Measurements from ENCODE around the gene KLK1. TPM values are rescaled to one million over a fixed set of nuclear protein-coding genes. Genes with fewer than 3 reads are reported as not detected.
A peak's percentile ranks its signal among the peaks of the same experiment; 100 is the strongest.

The KLK1 gene
- total and polyA plus RNA-seq, 2 of the 13 experiments (the other 11 are each of a cell fraction or from before 2014, with no cell fraction given): not detected

GRCh38 chr19:50839712-50840655, 16.4 kb upstream of the KLK1 start:
- BruUV-seq (replicated peaks): no TSS peak
- POLR2A ChIA-PET: no interaction called here
- TF ChIP-seq ZNF557 (CRISPR knock-in tag; IDR thresholded peaks at IDR 0.05) (no peak), ZNF407 (CRISPR knock-in tag; IDR thresholded peaks at IDR 0.05; ENCODE audit: not compliant biosample characterization) (no peak), SIX4 (CRISPR knock-in tag; IDR thresholded peaks at IDR 0.05) (no peak), ZNF652 (CRISPR knock-in tag; IDR thresholded peaks at IDR 0.05; ENCODE audit: borderline replicate concordance, low read depth) (no peak), ZNF121 (CRISPR knock-in tag; IDR thresholded peaks at IDR 0.05) (peak; percentile 67), MED1 (CRISPR knock-in tag; IDR thresholded peaks at IDR 0.05) (no peak), SP2 (CRISPR knock-in tag; IDR thresholded peaks at IDR 0.05) (no peak), ZNF337 (CRISPR knock-in tag; IDR thresholded peaks at IDR 0.05; ENCODE audit: borderline replicate concordance, low read depth) (no peak)
- DNase-seq (ENCODE audit: low spot score): no peak
- peaks cover 15% of the 10 kb centered on the region for H3K4me1 ChIP-seq (ENCODE audit: insufficient read depth, low read length)
- no peak overlapping the region for H3K9ac ChIP-seq (ENCODE audit: insufficient read depth, low read depth, low read length)
- no peak overlapping the region for H2AFZ ChIP-seq (ENCODE audit: low read length)
- H3K36me3 ChIP-seq (replicated peaks in 1 of 2; ENCODE audit: control insufficient read depth in 1 of 2, insufficient read depth in 2 of 2, low read length in 2 of 2): no peaks in the 10 kb centered on the region
- intact Hi-C loops (cut with micrococcal nuclease; ENCODE audit: unreplicated experiment): no loop called here
- peaks cover 0 to 16% of the 10 kb centered on the region in 2 experiments; a peak in 2 of 5 replicates for H3K27me3 ChIP-seq (ENCODE audit: control insufficient read depth in 1 of 2, insufficient read depth in 2 of 2, low read length in 2 of 2)
- no peak for FAIRE-seq
- H3K27ac ChIP-seq (ENCODE audit: extremely low read length, insufficient read depth, low read length): no peak overlapping the region
- no peaks in the 10 kb centered on the region for H3K9me3 ChIP-seq (ENCODE audit: low read length)
- no peak overlapping the region for H3K4me2 ChIP-seq (ENCODE audit: low read depth, low read length)
- no peaks in the 10 kb centered on the region for H4K20me1 ChIP-seq (ENCODE audit: insufficient read depth, low read length)
- CTCF ChIA-PET (ENCODE audit: low intra/inter-chr PET ratio, low total read pairs): no interaction called here
- in situ Hi-C loops (cut with HindIII; ENCODE audit: extremely low pct_ligation_motif_present, low pct_unique_long_range_greater_than_20kb): no loop called here
- H3K79me2 ChIP-seq (ENCODE audit: insufficient read depth, low read length): no peaks in the 10 kb centered on the region
- H3K4me3 ChIP-seq (replicated peaks in 1 of 3; ENCODE audit: insufficient read depth in 1 of 3, low read depth in 2 of 3, low read length in 3 of 3): no peak overlapping the region
- 48% methylated on average over 10 of the region's 10 CpGs for whole genome bisulfite sequencing (ENCODE audit: low lambda C conversion rate)
- ATAC-seq: no peak

Measured in HepG2 (cell line).